Activated CD8-positive, alpha-beta T cell treated with anti-CD3 and anti-CD28 coated beads for 36 hours (primary cell): ENCODE measurements around the gene INO80C. TPM values are rescaled to one million over a fixed set of nuclear protein-coding genes. Genes with fewer than 3 reads are reported as not detected.

Experiments used
- ATAC-seq: fragments of 200-7000 bp; cut with Tn5 transposase; one replicate; pipeline ENCODE4 v1.10.0; 2021; ENCODE audit warnings: mild to moderate bottlenecking, moderate library complexity
- CTCF ChIA-PET: fragments of 350-600 bp; sonication (Branson Sonifier 250); formaldehyde crosslinking; loops from one replicate; lab custom pipeline; 2021; ENCODE audit warnings: antibody characterized with exemption; lab: Charles Lee
- POLR2A ChIA-PET: fragments of 350-600 bp; sonication (Branson Sonifier 250); formaldehyde crosslinking; loops from one replicate; lab custom pipeline; 2021; ENCODE audit warnings: antibody characterized with exemption; lab: Charles Lee
- DNase-seq: peaks from one replicate; pipeline ENCODE4 v3.0.0-alpha.2; 2020
- H3K27ac Mint-ChIP-seq: one replicate; pipeline ENCODE4 v1.8.0; 2021; ENCODE audit warnings: mild to moderate bottlenecking, mixed read lengths
- H3K27me3 Mint-ChIP-seq: one replicate; pipeline ENCODE4 v1.8.0; 2021; ENCODE audit warnings: mixed read lengths
- H3K36me3 Mint-ChIP-seq: one replicate; pipeline ENCODE4 v1.8.0; 2021; ENCODE audit warnings: low read depth, mixed read lengths
- H3K4me1 Mint-ChIP-seq: one replicate; pipeline ENCODE4 v1.8.0; 2021; ENCODE audit warnings: low read depth, mixed read lengths
- H3K4me3 Mint-ChIP-seq: one replicate; pipeline ENCODE4 v1.8.0; 2021; ENCODE audit warnings: mild to moderate bottlenecking, moderate library complexity, mixed read lengths
- H3K9me3 Mint-ChIP-seq: one replicate; pipeline ENCODE4 v1.8.0; 2021; ENCODE audit warnings: mixed read lengths
- CTCF ChIP-seq: fragments of 200-600 bp; IDR thresholded peaks from one replicate; pipeline ENCODE4 v1.8.0; 2022; ENCODE audit warnings: antibody characterized with exemption, mild to moderate bottlenecking
- intact Hi-C: fragments of 100-400 bp; cut with micrococcal nuclease; formaldehyde crosslinking; loops from one replicate; pipeline ENCODE4 v1.10.0; 2022
- total RNA-seq, 2 experiments: library from RNA; stranded (reverse); gene quantifications; one replicate each; pipeline ENCODE4 v1.2.3, GENCODE V29; 2021

INO80C gene
- total RNA-seq, 2 experiments from 2014 or later = 23.3 to 25.9 TPM

- ChIA-PET POLR2A (no interaction called here), CTCF (no interaction called here)
- peaks cover 7% of the 10 kb centered on the region for H3K9me3 Mint-ChIP-seq
- H3K27me3 Mint-ChIP-seq = no peaks in the 10 kb centered on the region
- ATAC-seq (no peak), DNase-seq (no peak)
- intact Hi-C loops = no loop called here
- H3K36me3 Mint-ChIP-seq = peaks cover 3% of the 10 kb centered on the region
- no peak for TF ChIP-seq CTCF
- H3K27ac Mint-ChIP-seq = no peak overlapping the region
- H3K4me1 Mint-ChIP-seq = no peaks in the 10 kb centered on the region
- H3K4me3 Mint-ChIP-seq = no peak overlapping the region
These were observed 66.4 kb downstream of the INO80C start for GRCh38 chr18:35431374-35431741.

DNA sequence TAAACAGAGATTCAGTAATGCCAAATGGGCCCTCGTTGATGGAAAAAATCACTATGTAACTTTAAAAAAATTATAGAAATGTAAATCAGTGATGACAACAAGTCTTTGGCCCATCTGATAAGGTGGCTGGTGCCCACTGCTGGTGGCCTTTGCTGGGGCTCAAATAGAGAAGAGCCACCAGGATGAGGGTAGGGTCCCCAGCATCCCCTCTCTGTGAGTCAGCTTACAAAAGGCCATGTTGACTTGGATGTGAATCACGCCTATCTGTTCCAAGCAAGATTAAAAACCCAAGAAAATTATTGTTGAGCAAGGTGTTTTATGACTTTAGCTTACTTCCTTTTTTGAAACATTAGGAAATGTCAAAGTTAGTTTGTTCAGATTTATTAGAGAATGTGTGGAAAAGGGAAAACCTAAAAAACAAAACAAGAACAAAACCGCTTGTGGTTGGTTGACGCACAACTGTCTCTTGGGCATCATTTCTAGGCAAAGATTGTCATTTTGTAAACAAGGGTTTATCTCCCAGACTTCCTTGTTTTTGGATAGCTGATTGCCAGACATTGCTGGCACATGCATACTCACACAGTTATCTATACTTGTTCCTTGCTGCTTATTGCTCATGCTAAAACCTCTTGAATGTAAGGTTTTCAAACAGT, 66.9 kb downstream of the INO80C start:
- intact Hi-C loops = no loop called here
- Mint-ChIP-seq H3K27me3 (no peaks in the 10 kb centered on the region), H3K9me3 (peaks cover 7% of the 10 kb centered on the region), H3K4me3 (no peak overlapping the region), H3K36me3 (peaks cover 3% of the 10 kb centered on the region), H3K4me1 (no peaks in the 10 kb centered on the region), H3K27ac (no peak overlapping the region)
- no peak for TF ChIP-seq CTCF
- POLR2A ChIA-PET = no interaction called here
- ATAC-seq (no peak), DNase-seq (no peak)
- CTCF ChIA-PET = no interaction called here

DNA sequence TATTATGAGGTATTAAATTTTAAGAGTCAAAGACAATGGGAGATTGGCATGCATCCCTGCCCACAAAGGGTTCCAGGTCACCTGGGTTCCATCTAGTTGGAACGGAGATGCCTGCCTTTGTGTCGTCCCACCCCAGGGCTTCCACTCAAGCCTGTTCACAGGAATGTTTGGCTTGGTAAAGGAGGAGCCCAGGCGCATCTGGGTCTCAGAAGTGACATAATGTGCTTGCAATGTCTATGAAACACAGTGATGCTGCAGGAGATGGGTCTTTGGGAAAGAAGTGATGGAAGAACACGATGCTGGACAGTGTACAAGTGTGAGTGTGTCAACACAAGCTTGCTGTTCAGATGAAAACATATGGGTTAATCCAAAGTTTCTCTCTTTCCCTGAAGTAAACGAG, 71.0 kb downstream of the INO80C start:
- Mint-ChIP-seq H3K27ac (no peak overlapping the region), H3K4me3 (no peak overlapping the region), H3K27me3 (no peaks in the 10 kb centered on the region), H3K4me1 (no peaks in the 10 kb centered on the region), H3K9me3 (no peaks in the 10 kb centered on the region), H3K36me3 (no peaks in the 10 kb centered on the region)
- ChIA-PET POLR2A (no interaction called here), CTCF (interaction anchor here (1.1 to 1.9 kb wide), 2 partner anchors 18 to 20 kb away, joined by 4 to 5 read pairs; no protein-coding TSS in a partner anchor)
- no peak for DNase-seq
- no peak for TF ChIP-seq CTCF
- no peak for ATAC-seq
- intact Hi-C loops = no loop called here

- DNase-seq (no peak), ATAC-seq (no peak)
- H3K27me3 Mint-ChIP-seq = no peaks in the 10 kb centered on the region
- ChIA-PET POLR2A (no interaction called here), CTCF (no interaction called here)
- H3K36me3 Mint-ChIP-seq = no peaks in the 10 kb centered on the region
- no peaks in the 10 kb centered on the region for H3K4me1 Mint-ChIP-seq
- H3K27ac Mint-ChIP-seq = no peak overlapping the region
- H3K9me3 Mint-ChIP-seq = no peaks in the 10 kb centered on the region
- intact Hi-C loops = no loop called here
- H3K4me3 Mint-ChIP-seq = no peak overlapping the region
- TF ChIP-seq CTCF = no peak
These were observed 73.4 kb downstream of the INO80C start for GRCh38 chr18:35424356-35424755.

DNA sequence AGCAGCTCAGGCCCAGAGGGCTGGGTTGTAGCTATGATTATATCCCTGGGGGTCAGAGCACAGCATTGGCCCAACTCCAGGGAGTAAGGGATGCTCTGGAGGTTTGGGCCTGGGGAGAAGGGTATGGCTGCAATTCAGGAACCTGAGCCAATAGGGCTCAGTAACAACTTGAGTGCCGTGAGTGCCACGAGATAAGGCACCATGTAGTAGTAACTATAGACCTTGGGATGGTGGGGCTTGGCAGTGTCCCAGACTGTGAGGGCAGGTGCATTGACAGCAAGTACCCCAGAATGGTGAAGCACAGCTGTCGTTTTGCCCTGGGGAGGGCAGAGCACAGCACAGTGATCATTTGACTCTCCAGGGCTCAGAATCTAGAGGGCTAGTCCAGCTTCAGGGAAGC, 75.5 kb downstream of the INO80C start:
- Mint-ChIP-seq H3K9me3 (peaks cover 10% of the 10 kb centered on the region), H3K4me1 (no peaks in the 10 kb centered on the region), H3K27me3 (no peaks in the 10 kb centered on the region), H3K27ac (no peak overlapping the region), H3K36me3 (peaks cover 3% of the 10 kb centered on the region), H3K4me3 (no peak overlapping the region)
- TF ChIP-seq CTCF = no peak
- CTCF ChIA-PET = interaction anchor here (1.0 kb wide), 1 partner anchor 15 kb away, joined by 3 read pairs; no protein-coding TSS in a partner anchor
- no peak for ATAC-seq
- intact Hi-C loops = no loop called here
- DNase-seq = no peak
- POLR2A ChIA-PET = no interaction called here
